GM12878 (cell line): ENCODE data around the gene BCAT1. TPM values are rescaled to one million over a fixed set of nuclear protein-coding genes. Genes with fewer than 3 reads are reported as not detected.

Experiments
- ATAC-seq: fragments of 200-7000 bp; cut with Tn5 transposase; 3 replicates; pipeline ENCODE4 v1.9.1; 2020; ENCODE audit warnings: mild to moderate bottlenecking, moderate library complexity
- BruUV-seq: library from RNA; stranded (reverse); fragments of 400-500 nt; replicated peaks from 2 replicates; lab custom pipeline; 2021; lab: Mats Ljungman, UMichigan
- CTCF ChIA-PET: fragments of 300-600 bp; sonication (Branson Sonifier 250); formaldehyde crosslinking; extraction: SDS; loops from one replicate; lab custom pipeline; 2021; ENCODE audit warnings: inconsistent platforms; lab: Yijun Ruan, JAX
- POLR2A ChIA-PET: fragments of 350-600 bp; formaldehyde crosslinking; extraction: SDS; loops from one replicate; lab custom pipeline; 2021; ENCODE audit warnings: inconsistent platforms; lab: Charles Lee
- RAD21 ChIA-PET: fragments of 300-600 bp; sonication (Branson Sonifier 250); formaldehyde crosslinking; loops from one replicate; lab custom pipeline; 2023; ENCODE audit warnings: antibody characterized with exemption; ENCODE audit not compliant: unreplicated experiment; lab: Charles Lee
- SMC1A ChIA-PET: fragments of 300-600 bp; sonication (Branson Sonifier 250); formaldehyde crosslinking; loops from one replicate; lab custom pipeline; 2023; ENCODE audit not compliant: unreplicated experiment, uncharacterized antibody; lab: Charles Lee
- DNase-seq: peaks from one replicate; pipeline ENCODE4 v3.0.0-alpha.2; 2011; ENCODE audit warnings: low read depth, low spot score
- FAIRE-seq: peaks from 3 replicates; lab custom pipeline; 2011; peaks lifted over from hg19 to GRCh38; lab: Jason Lieb, UNC
- H2AFZ ChIP-seq: 2 replicates; pipeline ENCODE4 v1.6.0; 2011; ENCODE audit warnings: low read depth, low read length, control low read depth; ENCODE audit not compliant: control insufficient read depth
- H3K27ac ChIP-seq: 2 replicates; pipeline ENCODE4 v1.5.1; 2011; ENCODE audit warnings: control low read depth; ENCODE audit not compliant: control insufficient read depth, insufficient read depth
- H3K27me3 ChIP-seq, 2 experiments: replicated peaks in 1 of 2; 2 replicates each; pipeline versions ENCODE4 v1.6.0 to v1.6.1; 2011; ENCODE audit warnings: low read length in 1 of 2; ENCODE audit not compliant: control insufficient read depth in 2 of 2, insufficient read depth in 2 of 2
- H3K36me3 ChIP-seq, 2 experiments: 2 replicates each; pipeline ENCODE4 v1.5.1; 2011; ENCODE audit warnings: low read length in 1 of 2; ENCODE audit not compliant: control insufficient read depth in 2 of 2, insufficient read depth in 2 of 2
- H3K4me1 ChIP-seq: 2 replicates; pipeline ENCODE4 v1.6.1; 2011; ENCODE audit warnings: mild to moderate bottlenecking, low read length, moderate library complexity, mixed read lengths; ENCODE audit not compliant: control insufficient read depth, insufficient read depth
- H3K4me2 ChIP-seq: 2 replicates; pipeline ENCODE4 v1.6.0; 2011; ENCODE audit warnings: control low read depth; ENCODE audit not compliant: control insufficient read depth, insufficient read depth
- H3K4me3 ChIP-seq: fragments of 200-600 bp; sonication (generic); 2 replicates; pipeline ENCODE4 v1.5.1; 2016
- H3K79me2 ChIP-seq: 2 replicates; pipeline ENCODE4 v1.6.0; 2011; ENCODE audit warnings: low read length; ENCODE audit not compliant: control insufficient read depth, insufficient read depth
- H3K9ac ChIP-seq: 2 replicates; pipeline ENCODE4 v1.8.0; 2011; ENCODE audit warnings: low read length, control low read depth, mixed read lengths; ENCODE audit not compliant: control insufficient read depth, insufficient read depth
- H3K9me3 ChIP-seq: replicated peaks from 3 replicates; pipeline ENCODE4 v1.5.1; 2011; ENCODE audit warnings: mild to moderate bottlenecking, low read length; ENCODE audit not compliant: control insufficient read depth, insufficient read depth
- H4K20me1 ChIP-seq: 2 replicates; pipeline ENCODE4 v1.6.0; 2011; ENCODE audit not compliant: control insufficient read depth, insufficient read depth
- ATF2 ChIP-seq: IDR thresholded peaks from 2 replicates; pipeline ENCODE4 v1.6.1; 2012; ENCODE audit warnings: low read length, inconsistent platforms
- ATF7 ChIP-seq: fragments of 450-650 bp; IDR thresholded peaks from 2 replicates; pipeline ENCODE4 v1.6.1; 2016; ENCODE audit warnings: low read depth, mild to moderate bottlenecking
- BCL11A ChIP-seq: IDR thresholded peaks from 2 replicates; pipeline ENCODE4 v1.6.1; 2011; ENCODE audit warnings: low read depth, low read length
- EGR1 ChIP-seq, 2 experiments: IDR thresholded peaks; 1 replicate in 1 of 2; 2 replicates in 1 of 2; pipeline ENCODE4 v1.6.1; 2011 to 2012; ENCODE audit warnings: low read depth in 2 of 2, low read length in 2 of 2, borderline replicate concordance in 1 of 2, mild to moderate bottlenecking in 1 of 2, moderate library complexity in 1 of 2
- ELK1 ChIP-seq: IDR thresholded peaks from 2 replicates; pipeline ENCODE4 v1.6.1; 2012; ENCODE audit warnings: low read depth, low read length, improper control_type of control experiment
- HDAC6 ChIP-seq: fragments of 200-600 bp; sonication (generic); IDR thresholded peaks from one replicate; pipeline ENCODE4 v1.8.0; 2017; ENCODE audit warnings: antibody characterized with exemption; ENCODE audit not compliant: unreplicated experiment
- IKZF2 ChIP-seq, 2 experiments: fragments of 450-650 bp; IDR thresholded peaks; 2 replicates each; pipeline ENCODE4 v1.6.1; 2017; ENCODE audit warnings: mild to moderate bottlenecking in 2 of 2, moderate library complexity in 2 of 2
- JUNB ChIP-seq: IDR thresholded peaks from 2 replicates; pipeline ENCODE4 v1.6.1; 2016; ENCODE audit warnings: antibody characterized with exemption, mild to moderate bottlenecking
- KAT2A ChIP-seq: conservative IDR thresholded peaks from 2 replicates; pipeline ENCODE4 v1.6.1; 2011; ENCODE audit warnings: low read depth, low read length; ENCODE audit not compliant: control insufficient read depth
- MTA2 ChIP-seq: fragments of 450-650 bp; IDR thresholded peaks from 2 replicates; pipeline ENCODE4 v1.6.1; 2016; ENCODE audit warnings: low read depth, mild to moderate bottlenecking, moderate library complexity
- MXI1 ChIP-seq: fragments of 150-350 bp; IDR thresholded peaks from 2 replicates; pipeline ENCODE4 v1.6.1; 2011; ENCODE audit warnings: low read depth, mild to moderate bottlenecking, inconsistent platforms, low read length, improper control_type of control experiment
- PKNOX1 ChIP-seq: fragments of 450-650 bp; IDR thresholded peaks from 2 replicates; pipeline ENCODE4 v1.6.1; 2016; ENCODE audit warnings: mild to moderate bottlenecking
- ZBTB33 ChIP-seq: fragments of 450-650 bp; IDR thresholded peaks from 2 replicates; pipeline ENCODE4 v1.6.1; 2017; ENCODE audit warnings: mild to moderate bottlenecking
- ZBTB40 ChIP-seq: fragments of 450-650 bp; IDR thresholded peaks from 2 replicates; pipeline ENCODE4 v1.6.1; 2016; ENCODE audit warnings: mild to moderate bottlenecking, moderate library complexity, borderline replicate concordance
- ZNF622 ChIP-seq: fragments of 450-650 bp; IDR thresholded peaks from 2 replicates; pipeline ENCODE4 v1.6.1; 2017; ENCODE audit warnings: mild to moderate bottlenecking, inconsistent platforms
- ZZZ3 ChIP-seq: IDR thresholded peaks from 2 replicates; pipeline ENCODE4 v1.6.1; 2011; ENCODE audit warnings: low read depth; ENCODE audit not compliant: control insufficient read depth, insufficient read length
- WGBS: methylation state at CpG from one replicate; pipeline ENCODE4 v1.1.6; 2016; ENCODE audit warnings: low lambda C conversion rate; ENCODE audit not compliant: insufficient replicate concordance, insufficient coverage; ENCODE audit errors: missing lambda C conversion rate; 5-methylcytosine and 5-hydroxymethylcytosine counted together
- in situ Hi-C: fragments of 300-500 bp; cut with MboI; formaldehyde crosslinking; loops from 9 replicates; pipeline ENCODE4 v1.14.3; 2018; ENCODE audit warnings: mixed read lengths
- intact Hi-C: fragments of 100-400 bp; cut with micrococcal nuclease; formaldehyde crosslinking; loops from one replicate; pipeline ENCODE4 v1.14.2; 2022; ENCODE audit not compliant: unreplicated experiment
- polyA plus RNA-seq, 11 experiments: library from polyadenylated mRNA; depleted of rRNA in 4 of 11; unstranded in 6 of 11; stranded (reverse) in 5 of 11; fragments of >200 nt; fragmentation: Nextera tagmentation in 4 of 11; fragmentation: Illumina TruSeq in 1 of 11; extraction: Ambion mirVana in 4 of 11; extraction: Trizol in 1 of 11; gene quantifications; 1 replicate in 1 of 11; 2 replicates in 10 of 11; pipeline versions ENCODE4 v1.2.1 to v1.2.3, GENCODE V29; 2011 to 2016; ENCODE audit warnings: inconsistent platforms in 2 of 11, missing spikeins in 2 of 11, low read depth in 1 of 11
- total RNA-seq, 4 experiments: library from RNA; depleted of rRNA in 3 of 4; stranded (reverse); fragments of >200 nt in 3 of 4; fragmentation: Illumina TruSeq in 1 of 4; extraction: Trizol in 1 of 4; gene quantifications; 2 replicates each; pipeline versions ENCODE4 v1.2.1 to v1.2.3, GENCODE V29; 2013 to 2021

BCAT1 gene
- total and polyA plus RNA-seq, 10 of the 15 experiments (the other 5 are each of a cell fraction or from before 2014, with no cell fraction given), result 26.2 to 187 (median 81.9) TPM

- CTCF ChIA-PET, result interaction anchor here (1.2 kb wide), 1 partner anchor 46 kb away, joined by 4 read pairs; no protein-coding TSS in a partner anchor
- in situ Hi-C loops (no loop called here), intact Hi-C loops (no loop called here)
- RAD21 ChIA-PET, result no interaction called here
- H2AFZ ChIP-seq, result no peak overlapping the region
- H3K9ac ChIP-seq, result no peak overlapping the region
- 38% methylated on average over 2 of the region's 2 CpGs for WGBS
- H3K27me3 ChIP-seq, result no peaks in the 10 kb centered on the region
- ATAC-seq (no peak), FAIRE-seq (no peak), DNase-seq (no peak)
- 0 out of 2 replicates have a peak, but pooled peaks cover 2% of the 10 kb centered on the region for H3K4me1 ChIP-seq
- H3K79me2 ChIP-seq, result no peaks in the 10 kb centered on the region
- BruUV-seq, result no TSS peak
- H3K27ac ChIP-seq, result no peak overlapping the region
- no peak overlapping the region for H3K4me3 ChIP-seq
- H3K4me2 ChIP-seq, result no peak overlapping the region
- no peaks in the 10 kb centered on the region for H4K20me1 ChIP-seq
- POLR2A ChIA-PET, result no interaction called here
- no peaks in the 10 kb centered on the region for H3K36me3 ChIP-seq
- H3K9me3 ChIP-seq, result no peaks in the 10 kb centered on the region
- SMC1A ChIA-PET, result interaction anchor here (0.7 to 1.0 kb wide), 2 partner anchors 9 to 61 kb away, joined by 3 read pairs; no protein-coding TSS in a partner anchor
- no peak for TF ChIP-seq HDAC6
- TF ChIP-seq ELK1, result no peak
- no peak for TF ChIP-seq ZZZ3
- no peak for TF ChIP-seq ZBTB33
- TF ChIP-seq EGR1 (IDR thresholded peaks at IDR 0.05; ENCODE audit: borderline replicate concordance in 1 of 2, low read depth in 2 of 2, low read length in 2 of 2), result no peak
- no peak for TF ChIP-seq ATF2
- no peak for TF ChIP-seq KAT2A
- no peak for TF ChIP-seq IKZF2 (IDR thresholded peaks at IDR 0.05)
- no peak for TF ChIP-seq ZNF622
- no peak for TF ChIP-seq MXI1
- TF ChIP-seq JUNB, result no peak
- no peak for TF ChIP-seq ATF7
- no peak for TF ChIP-seq ZBTB40
- TF ChIP-seq PKNOX1, result no peak
- no peak for TF ChIP-seq MTA2
- TF ChIP-seq BCL11A, result no peak
These were observed 157.3 kb downstream of the BCAT1 start for GRCh38 chr12:24791622-24792021.
